ENCODE measurements around the gene ATL2. TPM values are rescaled to one million over a fixed set of nuclear protein-coding genes. Genes with fewer than 3 reads are reported as not detected.

Gene ATL2
- total and polyA plus RNA-seq, 2 of the 8 experiments (the other 6 are each of a cell fraction or from before 2014, with no cell fraction given), result 38.8 to 84.6 TPM

GRCh38 chr2:38336621-38337020, 40.5 kb downstream of the ATL2 start:
- H3K36me3 ChIP-seq (ENCODE audit: control insufficient read depth in 2 of 4, insufficient read depth in 4 of 4, low read length in 3 of 4), result peaks cover 0 to 35% (median 12%) of the 10 kb centered on the region in 4 experiments; a peak in 5 of 8 replicates
- H2AFZ ChIP-seq (ENCODE audit: low read length), result no peak overlapping the region
- peaks cover 0 to 3% of the 10 kb centered on the region in 2 experiments for H4K20me1 ChIP-seq (replicated peaks in 1 of 2; ENCODE audit: control insufficient read depth in 1 of 2, insufficient read depth in 2 of 2, low read length in 2 of 2)
- H3K23ac ChIP-seq (ENCODE audit: insufficient read length), result no peak overlapping the region
- H3K14ac ChIP-seq (ENCODE audit: insufficient read length), result no peak overlapping the region
- no peaks in the 10 kb centered on the region for H3K4me1 ChIP-seq (replicated peaks in 1 of 4; ENCODE audit: control insufficient read depth in 3 of 4, insufficient read depth in 4 of 4, low read length in 3 of 4)
- H2BK15ac ChIP-seq (ENCODE audit: low read length), result no peak overlapping the region
- no peaks in the 10 kb centered on the region for H3K9me3 ChIP-seq (ENCODE audit: insufficient read depth in 2 of 2, low read depth in 1 of 2, low read length in 1 of 2)
- no peak overlapping the region for H4K5ac ChIP-seq (ENCODE audit: insufficient read length, low read depth, low read length)
- no peak overlapping the region for H3K27ac ChIP-seq (ENCODE audit: low read depth, low read length)
- no peak overlapping the region for H2BK120ac ChIP-seq (replicated peaks; ENCODE audit: low read depth, low read length)
- DNase-seq (ENCODE audit: low read depth in 1 of 2, low spot score in 2 of 2) (no peak), FAIRE-seq (no peak)
- H4K8ac ChIP-seq (ENCODE audit: extremely low read depth, insufficient read depth, low read length), result no peak overlapping the region
- H3K9ac ChIP-seq (replicated peaks in 1 of 4; ENCODE audit: extremely low read depth in 1 of 4, low read depth in 3 of 4, low read length in 3 of 4), result no peak overlapping the region
- H3K18ac ChIP-seq (ENCODE audit: extremely low read depth, low read length), result no peak overlapping the region
- 94% methylated on average over 6 of the region's 6 CpGs; no CpG with 5 or more reads in 1 of the 2 experiments for WGBS, 2 experiments (ENCODE audit: extremely low coverage in 1 of 2, insufficient coverage in 1 of 2, insufficient read length in 1 of 2, insufficient replicate concordance in 2 of 2, low coverage in 1 of 2, low lambda C conversion rate in 2 of 2, missing lambda C conversion rate in 1 of 2)
- H3K79me2 ChIP-seq (ENCODE audit: control insufficient read depth in 1 of 2, insufficient read depth in 2 of 2, low read length in 2 of 2), result peaks cover 0 to 25% of the 10 kb centered on the region in 2 experiments; a peak in 2 of 4 replicates
- no peak overlapping the region for H3K4me3 ChIP-seq (ENCODE audit: extremely low read depth in 1 of 4, insufficient read depth in 2 of 4, low read depth in 3 of 4, low read length in 4 of 4)
- no peaks in the 10 kb centered on the region for H3K23me2 ChIP-seq (ENCODE audit: low read depth, low read length)
- no peak overlapping the region for H4K91ac ChIP-seq (replicated peaks; ENCODE audit: insufficient read length, low read length)
- no peak overlapping the region for H3K4ac ChIP-seq (replicated peaks; ENCODE audit: insufficient read length, low read depth, low read length)
- no peak overlapping the region for H2BK20ac ChIP-seq (ENCODE audit: low read length)
- H3K79me1 ChIP-seq (ENCODE audit: low read depth, low read length), result no peaks in the 10 kb centered on the region
- H3K4me2 ChIP-seq (ENCODE audit: insufficient read depth in 1 of 2, low read depth in 2 of 2, low read length in 2 of 2), result no peak overlapping the region
- H3K56ac ChIP-seq (replicated peaks; ENCODE audit: insufficient read length, low read depth, low read length), result no peak overlapping the region
- H2AK5ac ChIP-seq (ENCODE audit: low read depth, low read length), result no peak overlapping the region
- no peak overlapping the region for H2BK12ac ChIP-seq (ENCODE audit: low read depth, low read length)
- ChIA-PET POLR2A (ENCODE audit: partially characterized antibody) (no interaction called here), CTCF (ENCODE audit: partially characterized antibody) (no interaction called here)
- no peaks in the 10 kb centered on the region for H3K27me3 ChIP-seq (replicated peaks in 1 of 4; ENCODE audit: control insufficient read depth in 3 of 4, extremely low read depth in 1 of 4, insufficient read depth in 3 of 4, low read length in 3 of 4)
- no peak overlapping the region for H2BK5ac ChIP-seq (ENCODE audit: low read depth, low read length)
- TF ChIP-seq SP1 (IDR thresholded peaks at IDR 0.05; ENCODE audit: low read depth, low read length) (no peak), ATF2 (IDR thresholded peaks at IDR 0.05; ENCODE audit: low read length) (no peak), TCF12 (IDR thresholded peaks at IDR 0.05; ENCODE audit: low read depth, low read length) (no peak), SRF (IDR thresholded peaks at IDR 0.05; ENCODE audit: low read depth, low read length) (no peak)

Data from H1 (cell line).